ENCODE measurements around the gene HAS3.
"Not testable (repeated sequence)": the region's sequence is repeated elsewhere in the genome, so short reads cannot be mapped to it uniquely, and the experiment has no call there.

Gene HAS3

DNA sequence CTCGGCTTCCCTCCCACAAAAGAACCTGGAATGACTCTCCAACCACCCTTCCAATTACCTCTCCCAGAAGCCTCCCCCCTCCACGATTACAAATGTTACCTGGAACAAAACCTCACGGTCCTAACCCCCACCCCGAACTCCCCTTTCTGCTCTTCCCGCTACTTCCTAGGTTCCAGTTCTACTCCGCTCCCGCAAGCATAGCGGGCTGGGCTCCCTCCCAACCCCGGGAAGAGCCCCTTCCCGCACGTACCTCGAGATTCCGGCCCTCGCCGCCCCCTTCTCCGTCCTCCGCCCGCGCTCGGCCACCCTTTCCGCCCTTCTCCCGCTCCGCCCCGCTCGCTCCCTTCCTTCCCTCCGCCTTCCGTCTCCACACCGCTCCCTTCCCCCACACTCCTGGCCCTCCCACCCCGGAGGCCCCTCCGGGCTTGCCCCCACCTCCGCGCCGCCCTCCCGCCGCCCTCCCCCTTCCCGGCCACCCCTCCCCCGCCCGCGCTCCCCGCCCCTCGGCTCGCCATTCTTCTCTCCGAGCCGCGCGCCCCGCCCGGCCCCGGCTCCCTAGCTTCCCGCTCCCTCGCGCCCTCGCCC is 26.5 kb downstream of the HAS3 start:
- Histone ChIP-seq H3K4me3 (ENCODE audit: low read length) (peak overlapping the region; percentile 93), H3K27me3 (ENCODE audit: insufficient read depth, low read length) (no peaks in the 10 kb centered on the region), H3K36me3 (ENCODE audit: insufficient read depth, low read length) (peaks cover 43% of the 10 kb centered on the region), H3K9me3 (ENCODE audit: insufficient read depth, low read depth, low read length) (no peaks in the 10 kb centered on the region), H3K4me1 (ENCODE audit: insufficient read depth, low read length) (peaks cover 22% of the 10 kb centered on the region), H3K9ac (ENCODE audit: low read depth, low read length) (peak overlapping the region; percentile 100), H3K27ac (ENCODE audit: low read depth, low read length) (peak overlapping the region; percentile 99)
- WGBS: under 1% methylated on average over 43 of the region's 53 CpGs

DNA sequence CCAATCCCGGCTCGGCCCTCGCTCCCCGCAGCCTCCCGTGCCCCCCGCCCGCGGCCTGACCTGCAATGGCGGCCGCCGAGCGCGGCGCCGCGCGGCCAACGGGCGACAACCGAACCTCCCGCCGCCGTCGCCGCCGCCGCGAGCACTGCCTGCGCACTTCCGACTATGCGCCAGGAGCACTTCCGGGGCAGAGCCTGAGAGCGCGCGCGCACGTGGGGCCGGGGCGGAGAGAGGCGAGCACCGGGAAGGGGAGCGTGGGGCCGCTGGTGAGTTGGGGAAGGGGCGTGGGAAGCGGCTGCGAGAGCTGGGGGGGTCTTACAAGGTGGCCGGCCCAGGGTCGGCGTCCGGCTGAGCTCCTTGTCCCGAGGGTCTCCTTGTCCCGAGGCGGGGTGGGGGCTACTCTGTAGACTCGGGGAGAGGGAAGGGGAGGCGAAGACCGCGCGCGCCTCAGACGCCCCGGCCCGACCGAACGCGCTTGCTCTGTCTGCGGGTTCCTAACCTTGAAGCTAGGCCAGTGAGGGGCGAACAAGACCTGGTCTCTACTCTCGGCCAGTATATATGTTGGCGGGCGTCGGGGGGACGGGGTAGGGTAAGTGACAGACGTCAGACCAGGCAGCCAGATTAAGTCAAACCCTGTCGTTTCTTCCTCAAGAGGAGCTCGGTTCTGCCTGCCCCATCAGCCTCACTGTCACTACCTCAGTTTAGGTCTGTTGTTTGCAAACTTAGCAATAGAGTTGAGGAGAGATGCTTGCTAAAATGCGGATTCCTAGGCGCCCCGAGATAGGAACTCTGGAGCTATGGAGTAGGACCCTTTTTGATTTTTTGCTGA is 27.2 kb downstream of the HAS3 start, which contains the start of the genes CHTF8 and UTP4:
CHTF8 (minus strand) TSS at position 165 of the 829 bp plus-strand sequence. CDS start 11,130 bp downstream, outside the sequence.
UTP4 (plus strand) TSS at position 226 of the 829 bp plus-strand sequence. CDS start 811 bp downstream, outside the sequence.
- peak within 1 kb of the TSS; percentile 100 for H3K9ac ChIP-seq (ENCODE audit: low read depth, low read length)
- H3K4me3 ChIP-seq (ENCODE audit: low read length): peak within 1 kb of the TSS; percentile 93
- H3K27ac ChIP-seq (ENCODE audit: low read depth, low read length): peak within 1 kb of the TSS; percentile 99
- WGBS: under 1% methylated on average over 78 of the region's 78 CpGs
- no peaks in the 10 kb centered on the region for H3K9me3 ChIP-seq (ENCODE audit: insufficient read depth, low read depth, low read length)
- no peaks in the 10 kb centered on the region for H3K27me3 ChIP-seq (ENCODE audit: insufficient read depth, low read length)
- peaks cover 50% of the 10 kb centered on the region for H3K36me3 ChIP-seq (ENCODE audit: insufficient read depth, low read length)
- H3K4me1 ChIP-seq (ENCODE audit: insufficient read depth, low read length): peaks cover 22% of the 10 kb centered on the region

DNA sequence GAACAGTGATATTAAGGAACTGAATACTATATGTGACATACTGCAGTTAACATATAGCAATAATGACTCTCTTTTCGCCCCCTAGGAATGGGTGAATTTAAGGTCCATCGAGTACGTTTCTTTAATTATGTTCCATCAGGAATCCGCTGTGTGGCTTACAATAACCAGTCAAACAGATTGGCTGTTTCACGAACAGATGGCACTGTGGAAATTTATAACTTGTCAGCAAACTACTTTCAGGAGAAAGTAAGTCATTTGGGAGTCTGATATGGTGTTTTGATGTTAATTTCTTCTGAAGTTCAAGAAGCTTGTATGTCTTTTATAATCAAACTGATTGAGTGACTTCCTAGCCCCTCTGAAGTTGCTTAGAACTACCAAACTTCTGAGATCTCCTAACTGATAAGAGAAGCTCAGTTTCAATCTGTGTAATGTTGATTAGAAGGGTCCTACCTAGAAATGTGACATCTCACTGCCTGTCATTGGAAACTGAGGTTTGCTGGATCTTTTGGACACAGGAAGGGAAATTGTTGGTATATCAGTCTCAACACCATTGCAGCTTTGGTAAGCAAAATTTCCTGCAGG is 28.0 kb downstream of the HAS3 start:
- Histone ChIP-seq H3K27ac (ENCODE audit: low read depth, low read length) (no peak overlapping the region), H3K4me1 (ENCODE audit: insufficient read depth, low read length) (peaks cover 22% of the 10 kb centered on the region), H3K4me3 (ENCODE audit: low read length) (peak overlapping the region; percentile 93), H3K27me3 (ENCODE audit: insufficient read depth, low read length) (no peaks in the 10 kb centered on the region), H3K9me3 (ENCODE audit: insufficient read depth, low read depth, low read length) (no peaks in the 10 kb centered on the region), H3K36me3 (ENCODE audit: insufficient read depth, low read length) (peaks cover 53% of the 10 kb centered on the region), H3K9ac (ENCODE audit: low read depth, low read length) (peak overlapping the region; percentile 85)
- WGBS: 52% methylated on average over 5 of the region's 5 CpGs

DNA sequence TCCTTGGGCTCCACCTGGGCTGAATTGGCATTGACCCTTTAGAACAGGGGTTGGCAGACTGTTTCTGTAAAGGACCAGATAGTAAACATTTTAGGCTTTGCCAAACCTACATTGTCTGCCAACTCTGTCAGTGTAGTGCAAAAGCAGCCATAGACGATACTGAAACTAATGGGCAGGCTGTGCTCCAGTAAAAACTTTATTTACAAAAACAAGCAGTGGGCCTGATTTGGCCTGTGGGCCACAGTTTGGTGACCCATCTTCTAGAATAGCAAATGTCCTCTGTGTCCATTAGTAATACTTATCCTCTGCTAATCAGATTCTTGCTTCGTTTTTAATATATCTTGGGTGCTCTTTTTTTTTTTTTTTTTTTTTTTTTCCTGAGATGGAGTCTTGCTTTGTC is 33.2 kb downstream of the HAS3 start:
- H3K27ac ChIP-seq (ENCODE audit: low read depth, low read length): no peak overlapping the region
- 99% methylated on average over 2 of the region's 2 CpGs for WGBS
- H3K4me3 ChIP-seq (ENCODE audit: low read length): no peak overlapping the region
- H3K27me3 ChIP-seq (ENCODE audit: insufficient read depth, low read length): no peaks in the 10 kb centered on the region
- H3K4me1 ChIP-seq (ENCODE audit: insufficient read depth, low read length): peaks cover 3% of the 10 kb centered on the region; the same call in 1 of the 2 replicates
- H3K36me3 ChIP-seq (ENCODE audit: insufficient read depth, low read length): peaks cover 90% of the 10 kb centered on the region
- H3K9me3 ChIP-seq (ENCODE audit: insufficient read depth, low read depth, low read length): no peaks in the 10 kb centered on the region
- no peak overlapping the region for H3K9ac ChIP-seq (ENCODE audit: low read depth, low read length)

DNA sequence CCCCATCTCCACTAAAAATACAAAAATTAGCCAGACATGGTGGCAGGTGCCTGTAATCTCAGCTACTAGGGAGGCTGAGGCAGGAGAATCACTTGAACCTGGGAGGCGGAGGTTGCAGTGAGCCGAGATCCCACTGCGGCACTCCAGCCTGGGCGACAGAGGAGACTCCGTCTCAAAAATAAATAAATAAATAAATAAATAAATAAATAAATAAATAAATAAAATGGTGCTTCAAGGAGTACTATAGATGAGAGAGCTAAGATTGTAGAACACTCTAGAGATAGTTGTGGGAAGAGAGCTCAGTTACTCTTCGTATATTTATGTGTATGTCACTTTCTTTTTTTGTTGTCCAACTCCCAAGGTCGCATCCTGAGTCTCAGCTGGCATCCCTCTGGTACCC is 34.0 kb downstream of the HAS3 start:
- WGBS: 93% methylated on average over 4 of the region's 7 CpGs

DNA sequence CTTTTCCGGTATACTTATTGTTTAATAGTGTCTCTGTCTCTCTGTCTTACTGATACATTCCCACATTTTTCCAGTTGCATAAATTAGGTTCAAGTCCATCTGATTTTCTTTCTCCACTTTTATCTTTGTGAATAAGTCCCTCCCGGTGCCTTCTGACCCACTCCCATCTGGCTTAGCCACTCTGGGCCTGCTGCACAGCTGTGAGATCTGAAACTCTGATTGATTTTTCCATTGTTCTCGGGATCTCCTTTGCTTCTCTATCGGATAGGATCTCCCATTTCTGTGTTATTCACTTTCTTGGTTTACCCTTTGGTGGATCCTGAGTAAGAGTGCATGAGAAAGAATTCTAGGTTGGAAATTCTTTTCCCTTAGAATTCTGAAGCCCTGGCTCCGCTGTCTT is 35.6 kb downstream of the HAS3 start:
- H3K9ac ChIP-seq (ENCODE audit: low read depth, low read length): no peak overlapping the region
- 98% methylated on average over 5 of the region's 5 CpGs for WGBS
- peaks cover 97% of the 10 kb centered on the region for H3K36me3 ChIP-seq (ENCODE audit: insufficient read depth, low read length)
- H3K4me3 ChIP-seq (ENCODE audit: low read length): no peak overlapping the region
- no peak overlapping the region for H3K27ac ChIP-seq (ENCODE audit: low read depth, low read length)
- no peaks in the 10 kb centered on the region for H3K4me1 ChIP-seq (ENCODE audit: insufficient read depth, low read length)
- no peaks in the 10 kb centered on the region for H3K9me3 ChIP-seq (ENCODE audit: insufficient read depth, low read depth, low read length)
- no peaks in the 10 kb centered on the region for H3K27me3 ChIP-seq (ENCODE audit: insufficient read depth, low read length)

More for the DNA sequence above, 34.0 kb downstream of the HAS3 start:
- H3K9ac ChIP-seq (ENCODE audit: low read depth, low read length); H3K9me3 ChIP-seq (ENCODE audit: insufficient read depth, low read depth, low read length); H3K27me3 ChIP-seq (ENCODE audit: insufficient read depth, low read length); H3K4me1 ChIP-seq (ENCODE audit: insufficient read depth, low read length); H3K4me3 ChIP-seq (ENCODE audit: low read length); H3K27ac ChIP-seq (ENCODE audit: low read depth, low read length): not testable (repeated sequence)
- peaks cover 90% of the 10 kb centered on the region for H3K36me3 ChIP-seq (ENCODE audit: insufficient read depth, low read length)

DNA sequence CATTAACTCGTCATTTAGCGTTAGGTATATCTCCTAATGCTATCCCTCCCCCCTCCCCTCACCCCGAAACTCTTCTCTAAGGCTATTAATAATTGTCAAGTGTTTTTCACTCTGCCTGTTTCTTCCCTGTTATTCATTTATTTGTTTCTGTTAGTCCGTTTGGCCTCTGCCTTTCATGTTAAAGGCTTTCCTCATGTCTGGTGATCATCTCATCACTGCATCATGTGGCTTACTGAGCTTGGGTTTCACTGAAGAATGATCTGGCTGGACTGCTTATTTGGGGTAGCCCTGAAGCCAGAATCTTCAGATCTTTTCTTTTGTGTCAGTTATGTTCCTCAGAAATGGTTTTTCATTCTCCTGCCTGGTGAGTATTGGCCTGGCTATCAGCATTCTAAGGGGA is 36.5 kb downstream of the HAS3 start:
- H3K36me3 ChIP-seq (ENCODE audit: insufficient read depth, low read length): peaks cover 93% of the 10 kb centered on the region

DNA sequence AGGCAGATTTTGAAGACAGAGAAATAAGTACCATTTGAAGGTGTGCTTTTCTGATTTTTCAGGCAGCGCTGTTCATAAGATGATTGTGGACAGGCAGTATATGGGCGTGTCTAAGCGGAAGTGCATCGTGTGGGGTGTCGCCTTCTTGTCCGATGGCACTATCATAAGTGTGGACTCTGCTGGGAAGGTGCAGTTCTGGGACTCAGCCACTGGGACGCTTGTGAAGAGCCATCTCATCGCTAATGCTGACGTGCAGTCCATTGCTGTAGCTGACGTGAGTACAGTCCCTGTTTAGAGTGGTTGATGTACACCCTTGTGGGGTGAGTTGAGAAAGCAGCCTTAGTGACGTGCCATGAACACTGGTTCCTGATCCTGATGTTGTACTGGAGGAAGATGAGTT is 37.7 kb downstream of the HAS3 start:
- 96% methylated on average over 11 of the region's 11 CpGs for WGBS
- H3K9me3 ChIP-seq (ENCODE audit: insufficient read depth, low read depth, low read length): no peaks in the 10 kb centered on the region
- peaks cover 90% of the 10 kb centered on the region for H3K36me3 ChIP-seq (ENCODE audit: insufficient read depth, low read length)
- H3K27ac ChIP-seq (ENCODE audit: low read depth, low read length): no peak overlapping the region
- no peak overlapping the region for H3K4me3 ChIP-seq (ENCODE audit: low read length)
- no peaks in the 10 kb centered on the region for H3K4me1 ChIP-seq (ENCODE audit: insufficient read depth, low read length)
- H3K9ac ChIP-seq (ENCODE audit: low read depth, low read length): no peak overlapping the region
- no peaks in the 10 kb centered on the region for H3K27me3 ChIP-seq (ENCODE audit: insufficient read depth, low read length)

More for the DNA sequence above, 36.5 kb downstream of the HAS3 start:
- Histone ChIP-seq H3K4me1 (ENCODE audit: insufficient read depth, low read length) (no peaks in the 10 kb centered on the region), H3K9me3 (ENCODE audit: insufficient read depth, low read depth, low read length) (no peaks in the 10 kb centered on the region), H3K27me3 (ENCODE audit: insufficient read depth, low read length) (no peaks in the 10 kb centered on the region), H3K4me3 (ENCODE audit: low read length) (no peak overlapping the region), H3K9ac (ENCODE audit: low read depth, low read length) (no peak overlapping the region), H3K27ac (ENCODE audit: low read depth, low read length) (no peak overlapping the region)
- 95% methylated on average over 2 of the region's 4 CpGs for WGBS

DNA sequence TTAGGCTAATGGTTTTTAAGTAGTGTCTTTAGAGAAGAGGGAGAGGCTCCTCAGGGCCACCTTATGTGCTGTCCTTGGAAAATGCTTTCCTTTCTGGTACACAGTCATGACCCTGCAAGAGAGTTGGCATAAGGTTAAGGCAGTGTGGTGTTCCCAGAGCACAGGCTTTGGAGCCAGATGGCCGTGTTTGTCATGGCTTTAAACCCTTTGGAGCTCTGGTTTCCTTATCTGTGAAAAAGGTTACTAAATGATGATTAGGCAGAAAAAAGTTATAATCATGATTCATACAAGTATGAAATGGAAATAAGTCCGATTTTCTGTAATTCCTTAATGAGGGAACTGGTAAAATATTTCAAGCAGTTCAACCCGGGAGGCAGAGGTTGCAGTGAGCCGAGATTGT is 40.2 kb downstream of the HAS3 start:
- H3K36me3 ChIP-seq (ENCODE audit: insufficient read depth, low read length): peaks cover 86% of the 10 kb centered on the region
- H3K9me3 ChIP-seq (ENCODE audit: insufficient read depth, low read depth, low read length): no peaks in the 10 kb centered on the region
- H3K4me1 ChIP-seq (ENCODE audit: insufficient read depth, low read length): no peaks in the 10 kb centered on the region
- no peak overlapping the region for H3K9ac ChIP-seq (ENCODE audit: low read depth, low read length)
- 94% methylated on average over 4 of the region's 4 CpGs for WGBS
- no peak overlapping the region for H3K4me3 ChIP-seq (ENCODE audit: low read length)
- H3K27ac ChIP-seq (ENCODE audit: low read depth, low read length): no peak overlapping the region
- no peaks in the 10 kb centered on the region for H3K27me3 ChIP-seq (ENCODE audit: insufficient read depth, low read length)

DNA sequence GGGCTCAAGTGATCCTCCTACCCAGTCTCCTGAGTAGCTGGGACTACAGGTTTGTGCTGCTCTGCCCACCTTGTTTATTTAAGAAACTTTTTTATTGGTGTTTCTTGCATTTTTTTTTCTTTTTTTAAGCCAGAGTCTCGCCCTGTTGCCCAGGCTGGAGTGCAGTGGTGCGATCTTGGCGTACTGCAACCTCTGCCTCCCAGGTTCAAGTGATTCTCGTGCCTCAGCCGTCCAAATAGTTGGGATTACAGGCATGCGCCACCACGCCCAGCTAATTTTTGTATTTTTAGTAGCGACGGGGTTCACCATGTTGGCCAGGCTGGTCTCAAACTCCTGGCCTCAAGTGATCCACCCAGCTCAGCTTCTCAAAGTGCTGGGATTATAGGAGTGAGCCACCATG is 44.2 kb downstream of the HAS3 start:
- H3K9me3 ChIP-seq (ENCODE audit: insufficient read depth, low read depth, low read length); H3K4me3 ChIP-seq (ENCODE audit: low read length); H3K9ac ChIP-seq (ENCODE audit: low read depth, low read length); H3K27ac ChIP-seq (ENCODE audit: low read depth, low read length); H3K4me1 ChIP-seq (ENCODE audit: insufficient read depth, low read length); H3K27me3 ChIP-seq (ENCODE audit: insufficient read depth, low read length): not testable (repeated sequence)
- peaks cover 86% of the 10 kb centered on the region for H3K36me3 ChIP-seq (ENCODE audit: insufficient read depth, low read length)
- WGBS: 94% methylated on average over 9 of the region's 9 CpGs

DNA sequence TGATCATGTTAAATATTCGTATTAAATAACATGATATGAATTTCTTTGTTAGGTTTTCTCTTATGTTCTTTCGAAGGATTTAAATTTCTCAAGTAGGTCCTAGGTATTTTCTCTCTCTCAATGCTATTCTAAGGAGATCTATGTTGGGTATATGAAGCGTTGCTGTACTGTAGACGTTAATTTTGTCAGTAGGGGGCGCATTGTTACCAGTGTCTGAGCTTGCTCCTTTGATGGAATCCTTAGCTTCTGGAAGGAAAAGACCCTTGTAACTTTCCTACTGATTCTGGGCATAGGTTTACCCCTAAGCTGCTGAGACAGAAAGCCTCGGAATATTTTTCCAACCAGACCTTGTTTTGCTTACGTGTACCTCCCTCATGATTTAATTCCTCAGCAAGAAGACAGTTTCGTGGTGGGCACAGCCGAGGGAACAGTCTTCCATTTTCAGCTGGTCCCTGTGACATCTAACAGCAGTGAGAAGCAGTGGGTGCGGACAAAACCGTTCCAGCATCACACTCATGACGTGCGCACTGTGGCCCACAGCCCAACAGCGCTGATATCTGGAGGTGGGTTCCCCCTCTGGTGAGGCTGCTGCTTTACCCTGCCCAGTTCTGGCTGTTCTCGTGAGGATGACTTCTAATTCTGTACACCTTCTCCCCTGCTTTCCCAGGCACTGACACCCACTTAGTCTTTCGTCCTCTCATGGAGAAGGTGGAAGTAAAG is 44.9 kb downstream of the HAS3 start:
- Histone ChIP-seq H3K27me3 (ENCODE audit: insufficient read depth, low read length) (no peaks in the 10 kb centered on the region), H3K9ac (ENCODE audit: low read depth, low read length) (no peak overlapping the region), H3K4me1 (ENCODE audit: insufficient read depth, low read length) (no peaks in the 10 kb centered on the region), H3K36me3 (ENCODE audit: insufficient read depth, low read length) (peaks cover 84% of the 10 kb centered on the region), H3K4me3 (ENCODE audit: low read length) (no peak overlapping the region), H3K9me3 (ENCODE audit: insufficient read depth, low read depth, low read length) (no peaks in the 10 kb centered on the region), H3K27ac (ENCODE audit: low read depth, low read length) (no peak overlapping the region)
- WGBS: 81% methylated on average over 14 of the region's 16 CpGs
